NCI-H1105 (cell line): ENCODE measurements around the gene IL4I1.

Experiments
- DNase-seq: peaks from one replicate; lab custom pipeline; 2025; lab: John Stamatoyannopoulos, UW

The IL4I1 gene

DNA sequence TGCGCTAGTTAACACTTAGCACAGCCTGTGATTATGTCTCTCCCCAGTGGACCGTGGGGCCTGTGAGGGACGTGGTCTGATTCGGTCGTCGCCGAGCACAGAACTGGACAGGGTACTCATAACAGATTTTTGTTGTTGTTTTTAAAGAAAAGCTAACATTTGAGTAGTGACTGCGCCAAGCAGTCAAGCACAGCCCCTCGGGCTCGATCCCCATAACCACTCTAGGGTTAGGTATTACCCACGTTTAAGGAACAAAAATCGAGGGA, 46.5 kb downstream of the IL4I1 start:
- DNase-seq: no peak

- no peak for DNase-seq
Measured at GRCh38 chr19:49849433-49850220, 47.1 kb downstream of the IL4I1 start.

- no peak for DNase-seq
Measured at GRCh38 chr19:49848938-49849337, 47.7 kb downstream of the IL4I1 start.

- no peak for DNase-seq
Measured at GRCh38 chr19:49847731-49848696, 48.7 kb downstream of the IL4I1 start.

DNA sequence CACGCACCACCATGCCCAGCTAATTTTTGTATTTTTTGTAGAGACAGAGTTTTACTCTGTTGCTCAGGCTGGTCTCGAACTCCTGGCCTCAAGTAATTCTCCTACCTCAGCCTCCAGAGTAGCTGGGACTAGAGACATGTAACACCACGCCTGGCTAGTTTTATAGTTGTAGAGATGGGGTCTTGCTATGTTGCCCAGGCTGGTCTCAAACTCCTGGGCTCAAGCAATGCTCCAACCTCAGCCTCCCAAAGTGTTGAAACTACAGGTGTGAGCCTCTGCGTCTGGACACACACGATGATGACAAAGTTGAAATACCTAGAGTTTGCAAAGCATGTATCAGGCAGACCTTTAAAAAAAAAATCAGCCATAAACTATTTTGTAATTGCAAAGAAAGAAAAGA, 50.3 kb downstream of the IL4I1 start:
- DNase-seq: no peak

DNA sequence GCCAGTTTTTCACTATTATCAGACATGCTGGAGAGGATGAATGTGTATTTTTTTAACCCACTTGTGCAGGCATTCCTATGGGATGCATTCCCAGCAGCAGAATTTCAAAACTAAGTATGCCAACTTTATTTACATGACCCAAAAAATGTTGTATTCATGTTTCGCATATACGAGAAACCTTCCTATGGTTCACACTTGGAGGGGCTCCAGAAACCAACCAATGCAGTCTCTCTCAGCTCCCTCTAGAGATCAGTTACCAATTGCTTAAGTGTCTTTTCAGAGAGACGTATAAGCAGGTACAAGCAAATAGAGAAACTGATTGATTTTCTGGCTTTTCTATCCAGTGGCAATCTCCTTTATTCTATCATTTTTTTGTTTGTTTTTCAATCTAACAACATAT, 51.3 kb downstream of the IL4I1 start:
- no peak for DNase-seq

DNA sequence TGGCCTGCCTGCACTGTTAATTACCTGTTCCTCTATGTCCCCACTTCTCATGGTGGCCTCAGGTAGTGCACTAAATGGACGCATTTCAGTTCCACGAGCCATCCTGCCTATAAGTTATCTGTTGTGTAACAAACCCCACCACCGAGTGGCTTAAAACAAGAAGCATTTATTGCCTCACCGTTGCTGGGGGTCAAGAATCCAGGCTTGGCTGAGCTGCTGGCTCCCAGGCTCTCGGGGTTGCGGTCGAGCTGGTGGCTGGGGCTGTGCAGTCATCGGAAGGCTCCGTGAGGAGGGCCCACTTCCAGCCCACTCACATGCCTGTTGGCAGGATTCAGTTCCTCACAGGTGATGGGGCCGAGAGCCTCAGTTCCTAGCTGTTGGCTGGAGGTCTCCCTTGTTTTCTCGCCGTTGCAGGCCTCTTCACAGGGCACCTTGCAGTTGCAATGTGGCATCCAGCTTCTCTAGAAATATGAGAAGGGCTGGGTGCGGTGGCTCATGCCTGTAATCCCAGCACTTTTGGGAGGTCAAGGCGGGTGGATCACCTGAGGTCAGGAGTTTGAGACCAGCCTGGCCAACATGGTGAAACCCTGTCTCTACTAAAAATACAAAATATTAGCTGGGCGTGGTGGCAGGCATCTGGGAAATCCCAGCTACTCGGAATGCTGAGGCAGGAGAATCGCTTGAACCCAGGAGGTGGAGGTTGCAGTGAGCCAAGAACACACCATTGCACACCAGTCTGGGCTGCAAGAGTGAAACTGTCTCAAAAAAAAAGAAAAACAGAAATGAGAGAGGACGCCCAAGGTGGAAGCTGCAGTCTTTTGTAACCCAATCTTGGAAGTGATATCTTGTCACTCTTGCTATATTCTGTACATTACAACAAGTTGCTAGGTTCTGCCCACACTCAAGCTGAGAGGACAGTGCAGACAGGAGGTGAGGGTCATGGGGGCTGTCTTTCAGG, 52.3 kb downstream of the IL4I1 start:
- DNase-seq: no peak

DNA sequence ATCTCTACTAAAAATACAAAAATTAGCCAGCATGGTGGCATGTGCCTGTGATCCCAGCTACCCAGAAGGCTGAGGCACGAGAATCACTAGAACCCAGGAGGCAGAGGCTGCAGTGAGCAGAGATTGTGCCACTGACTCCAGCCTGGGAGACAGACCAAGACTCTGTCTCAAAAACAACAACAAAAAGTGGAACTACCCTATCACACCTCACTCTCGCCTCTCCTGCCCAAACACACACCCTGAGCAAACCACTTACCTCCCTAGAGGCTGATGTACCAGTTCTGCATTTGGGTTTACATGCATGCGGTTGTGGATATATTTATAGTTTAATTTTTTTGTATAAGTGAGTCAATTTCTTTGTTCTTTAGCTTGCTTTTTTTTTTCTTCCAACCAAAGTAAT, 53.4 kb downstream of the IL4I1 start:
- DNase-seq: no peak

GRCh38 chr19:49840736-49841249, 55.9 kb downstream of the IL4I1 start:
- DNase-seq: no peak

GRCh38 chr19:49840321-49840720, 56.4 kb downstream of the IL4I1 start:
- no peak for DNase-seq

- no peak for DNase-seq
Measured at GRCh38 chr19:49839713-49840112, 57.0 kb downstream of the IL4I1 start.
